Muscle of leg (tissue), 11 donors: Measurements from ENCODE around the gene TGFBR3. TPM values are rescaled to one million over a fixed set of nuclear protein-coding genes. Genes with fewer than 3 reads are reported as not detected.

Experiments
- DNase-seq: peaks from one replicate; pipeline ENCODE4 v3.0.0; 2013
- H3K27ac ChIP-seq: one replicate; pipeline ENCODE4 v1.5.1; 2013; ENCODE audit warnings: mild to moderate bottlenecking, low read length, control low read depth
- H3K27me3 ChIP-seq: one replicate; pipeline ENCODE4 v1.6.1; 2013; ENCODE audit warnings: low read length; ENCODE audit not compliant: control insufficient read depth, insufficient read depth
- H3K36me3 ChIP-seq: one replicate; pipeline ENCODE4 v1.6.1; 2013; ENCODE audit warnings: low read length; ENCODE audit not compliant: control insufficient read depth, insufficient read depth
- H3K4me1 ChIP-seq: one replicate; pipeline ENCODE4 v1.6.1; 2013; ENCODE audit warnings: low read length; ENCODE audit not compliant: control insufficient read depth, insufficient read depth
- H3K4me3 ChIP-seq: one replicate; pipeline ENCODE4 v1.5.1; 2013; ENCODE audit warnings: low read length, control low read depth
- H3K9me3 ChIP-seq: replicated peaks from 2 replicates; pipeline ENCODE4 v1.6.1; 2013; ENCODE audit warnings: low read depth, low read length; ENCODE audit not compliant: control insufficient read depth
- WGBS: methylation state at CpG from one replicate; pipeline ENCODE4 v1.1.5; 2013; ENCODE audit warnings: missing lambda C conversion rate; ENCODE audit not compliant: insufficient coverage; 5-methylcytosine and 5-hydroxymethylcytosine counted together
- polyA plus RNA-seq, 8 donors: library from polyadenylated mRNA; unstranded; fragments of 120-200 nt; gene quantifications; one replicate each; pipeline versions ENCODE4 v1.2.1 to v1.2.3, GENCODE V29; 2013; ENCODE audit warnings: inconsistent platforms in 1 of 8, low replicate concordance in 1 of 8; ENCODE audit not compliant: insufficient read length in 8 of 8, insufficient read depth in 1 of 8
- total RNA-seq: library from RNA; stranded (reverse); fragments of 120-200 nt; gene quantifications from one replicate; pipeline ENCODE4 v1.2.4, GENCODE V29; 2013

Gene TGFBR3
- total and polyA plus RNA-seq, 9 donors, result 20.5 to 45.4 (median 25.3) TPM

- Histone ChIP-seq H3K27ac (no peak overlapping the region), H3K9me3 (peaks cover 7% of the 10 kb centered on the region), H3K27me3 (no peaks in the 10 kb centered on the region), H3K4me1 (no peaks in the 10 kb centered on the region), H3K4me3 (no peak overlapping the region), H3K36me3 (no peaks in the 10 kb centered on the region)
- no peak for DNase-seq
Measured at GRCh38 chr1:91660708-91661107, 225.2 kb downstream of the TGFBR3 start.

GRCh38 chr1:91655912-91656449, 230.0 kb downstream of the TGFBR3 start:
- WGBS, result 78% methylated on average over 2 of the region's 5 CpGs
- H3K27me3 ChIP-seq, result no peaks in the 10 kb centered on the region
- H3K9me3 ChIP-seq, result peaks cover 7% of the 10 kb centered on the region
- no peak overlapping the region for H3K27ac ChIP-seq
- no peak overlapping the region for H3K4me3 ChIP-seq
- no peak for DNase-seq
- H3K4me1 ChIP-seq, result peaks cover 11% of the 10 kb centered on the region
- H3K36me3 ChIP-seq, result no peaks in the 10 kb centered on the region

GRCh38 chr1:91653183-91653582, 232.8 kb downstream of the TGFBR3 start:
- H3K4me1 ChIP-seq, result peaks cover 19% of the 10 kb centered on the region
- H3K27me3 ChIP-seq, result no peaks in the 10 kb centered on the region
- H3K9me3 ChIP-seq, result no peaks in the 10 kb centered on the region
- no peak overlapping the region for H3K4me3 ChIP-seq
- H3K27ac ChIP-seq, result no peak overlapping the region
- no CpG with 5 or more reads among the region's 1 CpG for WGBS
- peak; percentile 30 for DNase-seq
- H3K36me3 ChIP-seq, result no peaks in the 10 kb centered on the region

GRCh38 chr1:91651661-91652071, 234.3 kb downstream of the TGFBR3 start:
- Histone ChIP-seq H3K27me3 (no peaks in the 10 kb centered on the region), H3K9me3 (no peaks in the 10 kb centered on the region), H3K36me3 (no peaks in the 10 kb centered on the region), H3K4me1 (peaks cover 19% of the 10 kb centered on the region), H3K27ac (peak overlapping the region; percentile 72), H3K4me3 (no peak overlapping the region)
- peak; percentile 91 for DNase-seq
- 25% methylated on average over 3 of the region's 5 CpGs for WGBS

GRCh38 chr1:91651243-91651642, 234.7 kb downstream of the TGFBR3 start:
- no peaks in the 10 kb centered on the region for H3K36me3 ChIP-seq
- H3K27me3 ChIP-seq, result no peaks in the 10 kb centered on the region
- no peak overlapping the region for H3K4me3 ChIP-seq
- WGBS, result 21% methylated on average over 3 of the region's 4 CpGs
- H3K27ac ChIP-seq, result peak overlapping the region; percentile 72
- peaks cover 19% of the 10 kb centered on the region for H3K4me1 ChIP-seq
- DNase-seq, result peak; percentile 44
- no peaks in the 10 kb centered on the region for H3K9me3 ChIP-seq

GRCh38 chr1:91650764-91651163, 235.2 kb downstream of the TGFBR3 start:
- DNase-seq, result peak; percentile 97
- Histone ChIP-seq H3K36me3 (no peaks in the 10 kb centered on the region), H3K4me3 (no peak overlapping the region), H3K4me1 (peaks cover 19% of the 10 kb centered on the region), H3K9me3 (no peaks in the 10 kb centered on the region), H3K27me3 (no peaks in the 10 kb centered on the region), H3K27ac (peak overlapping the region; percentile 72)
- no CpG with 5 or more reads among the region's 1 CpG for WGBS

GRCh38 chr1:91647061-91647460, 238.9 kb downstream of the TGFBR3 start:
- Histone ChIP-seq H3K27me3 (no peaks in the 10 kb centered on the region), H3K36me3 (no peaks in the 10 kb centered on the region), H3K9me3 (no peaks in the 10 kb centered on the region), H3K4me3 (no peak overlapping the region), H3K4me1 (peaks cover 18% of the 10 kb centered on the region), H3K27ac (no peak overlapping the region)
- DNase-seq, result no peak
- 91% methylated on average over 1 of the region's 2 CpGs for WGBS

GRCh38 chr1:91645031-91645430, 240.9 kb downstream of the TGFBR3 start:
- Histone ChIP-seq H3K4me1 (no peaks in the 10 kb centered on the region), H3K4me3 (no peak overlapping the region), H3K27ac (no peak overlapping the region), H3K27me3 (no peaks in the 10 kb centered on the region), H3K9me3 (peaks cover 3% of the 10 kb centered on the region), H3K36me3 (no peaks in the 10 kb centered on the region)
- no peak for DNase-seq
- 65% methylated on average over 2 of the region's 6 CpGs for WGBS

- Histone ChIP-seq H3K9me3 (peaks cover 3% of the 10 kb centered on the region), H3K4me1 (no peaks in the 10 kb centered on the region), H3K36me3 (no peaks in the 10 kb centered on the region), H3K27me3 (no peaks in the 10 kb centered on the region), H3K4me3 (no peak overlapping the region), H3K27ac (no peak overlapping the region)
- no peak for DNase-seq
- WGBS, result 90% methylated on average over 3 of the region's 4 CpGs
Measured at GRCh38 chr1:91643431-91643830, 242.5 kb downstream of the TGFBR3 start.

- Histone ChIP-seq H3K27ac (no peak overlapping the region), H3K9me3 (peaks cover 3% of the 10 kb centered on the region), H3K36me3 (no peaks in the 10 kb centered on the region), H3K4me1 (no peaks in the 10 kb centered on the region), H3K27me3 (no peaks in the 10 kb centered on the region), H3K4me3 (no peak overlapping the region)
- DNase-seq, result no peak
- WGBS, result 81% methylated on average over 3 of the region's 4 CpGs
Measured at GRCh38 chr1:91640877-91641526, 244.9 kb downstream of the TGFBR3 start.
